ENCODE measurements around the gene TRNT1.

Gene TRNT1

DNA sequence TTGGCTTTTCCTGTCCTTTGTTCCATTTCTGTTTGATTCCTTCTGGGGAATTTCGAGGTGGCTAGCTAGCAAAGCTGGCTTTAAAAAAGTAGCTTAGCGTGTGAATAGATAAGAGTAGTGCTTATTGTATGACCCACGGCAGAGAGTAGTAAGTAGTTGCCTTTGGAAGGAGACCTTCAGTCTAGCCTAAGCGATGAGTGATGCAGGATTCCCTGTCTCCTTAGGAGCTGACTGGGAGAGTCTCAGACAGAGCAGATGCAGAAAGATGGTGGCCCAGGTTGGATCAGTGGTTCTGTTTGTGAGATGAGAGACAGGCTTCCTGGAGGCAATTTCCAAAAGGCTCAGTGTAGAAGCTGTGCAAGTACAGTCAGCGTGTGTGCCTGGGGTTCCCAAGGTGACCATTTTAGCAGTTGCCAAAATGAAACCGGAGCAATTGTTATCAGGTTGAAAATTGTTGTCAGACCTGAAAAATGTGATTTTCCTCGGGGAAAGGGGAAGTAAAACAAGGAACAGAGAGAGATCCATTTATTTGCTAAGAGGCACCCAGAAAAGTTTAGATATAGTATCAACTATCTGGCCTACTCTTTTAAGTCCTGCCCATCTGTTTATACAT lies 15.9 kb upstream of the TRNT1 start:
- no peak for DNase-seq (ENCODE audit: low read depth)
- no peak overlapping the region for H3K4me3 ChIP-seq (ENCODE audit: low read depth, low read length)
- TF ChIP-seq, protein P1, sequence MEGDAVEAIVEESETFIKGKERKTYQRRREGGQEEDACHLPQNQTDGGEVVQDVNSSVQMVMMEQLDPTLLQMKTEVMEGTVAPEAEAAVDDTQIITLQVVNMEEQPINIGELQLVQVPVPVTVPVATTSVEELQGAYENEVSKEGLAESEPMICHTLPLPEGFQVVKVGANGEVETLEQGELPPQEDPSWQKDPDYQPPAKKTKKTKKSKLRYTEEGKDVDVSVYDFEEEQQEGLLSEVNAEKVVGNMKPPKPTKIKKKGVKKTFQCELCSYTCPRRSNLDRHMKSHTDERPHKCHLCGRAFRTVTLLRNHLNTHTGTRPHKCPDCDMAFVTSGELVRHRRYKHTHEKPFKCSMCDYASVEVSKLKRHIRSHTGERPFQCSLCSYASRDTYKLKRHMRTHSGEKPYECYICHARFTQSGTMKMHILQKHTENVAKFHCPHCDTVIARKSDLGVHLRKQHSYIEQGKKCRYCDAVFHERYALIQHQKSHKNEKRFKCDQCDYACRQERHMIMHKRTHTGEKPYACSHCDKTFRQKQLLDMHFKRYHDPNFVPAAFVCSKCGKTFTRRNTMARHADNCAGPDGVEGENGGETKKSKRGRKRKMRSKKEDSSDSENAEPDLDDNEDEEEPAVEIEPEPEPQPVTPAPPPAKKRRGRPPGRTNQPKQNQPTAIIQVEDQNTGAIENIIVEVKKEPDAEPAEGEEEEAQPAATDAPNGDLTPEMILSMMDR (conservative IDR thresholded peaks at IDR 0.05; ENCODE audit: low read depth, low read length) = no peak

DNA sequence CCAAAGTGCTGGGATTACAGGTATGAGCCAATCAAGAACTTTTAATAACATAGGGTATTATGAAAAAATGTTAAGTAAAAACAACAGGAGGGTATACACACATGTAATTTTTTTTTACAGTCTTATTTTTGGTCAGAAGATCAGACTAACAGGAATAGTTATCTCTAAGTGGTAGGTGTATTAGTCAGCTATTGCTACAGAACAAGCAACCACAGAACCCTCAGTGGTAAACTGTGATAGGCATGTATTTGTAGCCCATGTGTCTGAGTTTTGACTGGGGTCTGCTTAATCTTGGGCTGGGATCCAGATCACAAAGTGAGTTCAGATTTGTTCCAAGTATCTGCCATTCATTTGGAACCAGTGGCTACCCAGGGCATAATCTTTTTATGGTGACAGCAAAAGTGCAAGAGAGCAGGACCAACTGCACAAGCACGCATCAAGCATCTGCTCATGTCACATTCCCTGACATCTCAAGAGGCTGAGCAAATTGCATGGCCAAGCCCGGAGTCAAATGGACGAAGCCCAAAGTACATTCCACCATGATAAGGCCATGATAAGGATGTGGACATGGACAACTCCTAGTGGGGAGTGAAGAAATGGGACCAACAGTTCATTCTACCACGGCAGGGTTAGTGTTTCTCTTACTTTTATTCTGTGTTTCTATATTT lies 13.6 kb upstream of the TRNT1 start:
- DNase-seq (ENCODE audit: low read depth) = no peak
- TF ChIP-seq, protein P1 (conservative IDR thresholded peaks at IDR 0.05; ENCODE audit: low read depth, low read length) = no peak
- H3K4me3 ChIP-seq (ENCODE audit: low read depth, low read length) = no peak overlapping the region

DNA sequence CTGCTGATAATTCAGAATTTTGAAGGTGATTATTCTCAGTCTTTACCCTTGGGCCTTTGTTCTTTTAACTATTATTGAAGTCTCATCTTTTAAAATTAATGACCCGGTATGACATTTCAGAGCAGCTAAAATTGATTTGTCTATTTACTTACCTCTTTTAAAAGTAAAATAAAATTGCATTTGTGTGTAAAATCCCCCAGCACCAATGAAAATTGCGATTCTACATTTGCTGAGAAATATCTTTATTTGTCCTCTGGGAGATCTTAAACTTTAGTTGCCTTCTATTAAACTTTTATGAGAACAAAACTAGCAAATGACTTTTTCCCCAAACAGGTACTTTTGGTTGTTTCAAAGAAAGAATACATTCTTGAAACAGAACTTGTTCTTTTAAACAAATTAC lies 9.1 kb upstream of the TRNT1 start:
- H3K4me3 ChIP-seq (ENCODE audit: low read depth, low read length) = no peak overlapping the region
- TF ChIP-seq, protein P1 (conservative IDR thresholded peaks at IDR 0.05; ENCODE audit: low read depth, low read length) = no peak
- no peak for DNase-seq (ENCODE audit: low read depth)

DNA sequence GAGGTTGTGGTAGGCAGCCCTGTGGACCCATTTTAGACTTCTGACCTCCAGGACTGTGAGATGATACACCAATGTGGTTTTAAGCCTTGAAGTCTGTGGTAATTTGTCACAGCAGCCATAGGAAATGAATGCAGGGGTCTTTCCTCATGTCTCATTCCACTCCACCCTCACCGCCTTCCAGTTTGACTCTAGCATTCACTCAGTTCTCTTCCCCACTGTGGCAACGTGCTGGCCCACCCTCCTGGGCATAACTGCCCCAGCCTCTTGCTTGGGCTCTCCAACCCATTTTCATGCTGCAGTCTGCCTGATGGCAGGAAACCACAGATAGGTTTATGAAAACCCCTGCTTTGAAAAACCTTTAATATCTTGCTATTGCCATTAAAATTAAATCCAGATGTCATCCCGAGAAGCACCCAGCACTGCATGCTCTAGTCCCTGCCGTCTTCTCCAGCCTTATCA lies 7.3 kb upstream of the TRNT1 start:
- H3K4me3 ChIP-seq (ENCODE audit: low read depth, low read length) = no peak overlapping the region
- TF ChIP-seq, protein P1 (conservative IDR thresholded peaks at IDR 0.05; ENCODE audit: low read depth, low read length) = no peak
- no peak for DNase-seq (ENCODE audit: low read depth)

DNA sequence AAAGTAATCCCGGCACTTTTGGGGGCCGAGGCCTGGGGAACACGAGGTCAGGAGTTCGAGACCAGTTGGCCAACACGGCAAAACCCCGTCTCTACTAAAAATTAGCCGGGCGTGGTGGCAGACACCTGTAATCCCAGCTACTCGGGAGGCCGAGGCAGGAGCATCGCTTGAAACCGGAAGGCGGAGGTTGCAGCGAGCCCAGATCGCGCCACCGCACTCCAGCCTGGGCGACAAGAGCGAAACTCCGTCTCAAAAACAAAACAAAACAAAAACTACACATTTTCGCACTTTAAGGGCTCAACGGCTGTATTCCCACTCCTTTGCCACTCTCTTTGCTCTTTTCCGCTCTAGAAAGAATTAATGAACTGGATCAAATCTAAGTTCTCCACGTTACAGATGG lies 763 bp upstream of the TRNT1 start:
- TF ChIP-seq, protein P1 (conservative IDR thresholded peaks at IDR 0.05; ENCODE audit: low read depth, low read length) = no peak
- DNase-seq (ENCODE audit: low read depth) = no peak
- peak overlapping the region; percentile 99 for H3K4me3 ChIP-seq (ENCODE audit: low read depth, low read length)

DNA sequence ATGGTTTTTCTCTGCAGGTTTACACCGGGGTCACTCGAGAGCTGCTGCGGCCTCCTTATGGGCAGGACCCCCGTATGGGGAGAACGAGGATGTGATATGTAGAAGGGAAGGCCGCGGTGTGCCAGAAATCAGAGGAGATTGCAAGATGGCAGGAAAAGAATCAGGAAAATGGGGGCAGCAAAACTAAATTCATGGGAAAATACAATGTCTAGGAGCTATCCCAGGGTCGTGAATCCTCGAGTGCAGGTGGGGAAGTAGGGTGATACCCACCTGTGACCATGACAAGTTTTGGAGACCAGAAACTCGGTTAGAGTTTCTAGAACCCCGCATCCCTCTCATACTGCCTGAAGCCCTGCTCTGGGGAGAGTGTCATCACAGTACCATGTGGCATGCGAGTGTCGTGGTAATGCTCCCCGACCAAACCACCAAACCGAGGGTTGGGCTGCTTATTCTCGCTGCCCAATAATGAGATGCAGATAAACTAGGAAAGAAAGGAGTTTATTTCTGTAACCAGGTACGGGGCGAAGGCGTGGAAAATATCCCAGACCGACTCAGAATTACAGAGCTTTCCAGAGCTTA lies 781 bp downstream of the TRNT1 start:
- no peak for DNase-seq (ENCODE audit: low read depth)
- peak overlapping the region; percentile 99 for H3K4me3 ChIP-seq (ENCODE audit: low read depth, low read length)
- TF ChIP-seq, protein P1 (conservative IDR thresholded peaks at IDR 0.05; ENCODE audit: low read depth, low read length) = no peak

Measured in choroid plexus epithelial cell (primary cell).